OCI-LY7 (cell line): Measurements from ENCODE around the gene RPA3. TPM values are rescaled to one million over a fixed set of nuclear protein-coding genes. Genes with fewer than 3 reads are reported as not detected.

Source experiments
- BruUV-seq: library from RNA; stranded (reverse); fragments of 400-500 nt; replicated peaks from 2 replicates; lab custom pipeline; 2021; lab: Mats Ljungman, UMichigan
- CTCF ChIA-PET: fragments of 300-600 bp; sonication (Branson Sonifier 250); formaldehyde crosslinking; loops from one replicate; lab custom pipeline; 2022; ENCODE audit warnings: antibody characterized with exemption; ENCODE audit not compliant: unreplicated experiment; lab: Charles Lee
- POLR2A ChIA-PET: fragments of 300-600 bp; sonication (Branson Sonifier 250); formaldehyde crosslinking; loops from one replicate; lab custom pipeline; 2022; ENCODE audit warnings: antibody characterized with exemption; lab: Charles Lee
- DNase-seq: peaks from one replicate; pipeline ENCODE4 v3.0.0-alpha.2; 2015; ENCODE audit warnings: low spot score
- H2AFZ ChIP-seq: fragments of 200-600 bp; sonication (generic), shearing (Covaris generic); 2 replicates; pipeline ENCODE4 v1.6.1; 2014; ENCODE audit warnings: mild to moderate bottlenecking, antibody characterized with exemption, low read length, moderate library complexity
- H3K27ac ChIP-seq: fragments of 200-600 bp; sonication (generic); 2 replicates; pipeline ENCODE4 v1.5.1; 2014; ENCODE audit warnings: mixed run types, low read depth, mild to moderate bottlenecking, moderate library complexity, low read length, inconsistent platforms; ENCODE audit not compliant: poor library complexity, severe bottlenecking
- H3K36me3 ChIP-seq: fragments of 200-600 bp; sonication (generic); 2 replicates; pipeline ENCODE4 v1.6.1; 2014; ENCODE audit warnings: mild to moderate bottlenecking, antibody characterized with exemption, low read length, moderate library complexity, mixed read lengths; ENCODE audit not compliant: insufficient read depth
- H3K4me1 ChIP-seq: fragments of 200-600 bp; sonication (generic); 2 replicates; pipeline ENCODE4 v1.5.1; 2014; ENCODE audit warnings: mild to moderate bottlenecking, low read length; ENCODE audit not compliant: insufficient read depth, poor library complexity, severe bottlenecking
- H3K4me2 ChIP-seq: fragments of 200-600 bp; sonication (generic); 2 replicates; pipeline ENCODE4 v1.6.1; 2014; ENCODE audit warnings: mild to moderate bottlenecking, low read length
- H3K4me3 ChIP-seq: fragments of 200-600 bp; sonication (generic); 2 replicates; pipeline ENCODE4 v1.5.1; 2014; ENCODE audit warnings: mild to moderate bottlenecking, low read depth, low read length; ENCODE audit not compliant: poor library complexity, severe bottlenecking
- H3K79me2 ChIP-seq: fragments of 200-600 bp; sonication (generic); 2 replicates; pipeline ENCODE4 v1.6.1; 2016; ENCODE audit warnings: low read depth, mild to moderate bottlenecking, low read length, moderate library complexity, mixed read lengths; ENCODE audit not compliant: insufficient read depth
- H3K9me2 ChIP-seq: fragments of 200-600 bp; sonication (generic); 2 replicates; pipeline ENCODE4 v1.6.1; 2016; ENCODE audit warnings: mild to moderate bottlenecking, low read length, mixed read lengths; ENCODE audit not compliant: insufficient read depth
- H3K9me3 ChIP-seq: fragments of 200-600 bp; sonication (generic); 2 replicates; pipeline ENCODE4 v1.6.1; 2014; ENCODE audit warnings: mild to moderate bottlenecking, mixed run types, low read length, mixed read lengths
- H4K20me1 ChIP-seq: fragments of 200-600 bp; sonication (generic); 2 replicates; pipeline ENCODE4 v1.6.1; 2014; ENCODE audit warnings: mild to moderate bottlenecking, antibody characterized with exemption, low read length, moderate library complexity, mixed read lengths; ENCODE audit not compliant: insufficient read depth
- EZH2phosphoT487 ChIP-seq: fragments of 200-600 bp; sonication (generic); IDR thresholded peaks from 2 replicates; pipeline ENCODE4 v1.6.1; 2018; ENCODE audit warnings: low read depth, borderline replicate concordance, mild to moderate bottlenecking, mixed run types, antibody characterized with exemption, low read length, moderate library complexity, mixed read lengths
- intact Hi-C: fragments of 100-400 bp; cut with micrococcal nuclease; formaldehyde crosslinking; loops from one replicate; pipeline ENCODE4 v1.10.0; 2022; ENCODE audit not compliant: unreplicated experiment
- total RNA-seq, 2 experiments: library from RNA; depleted of rRNA in 1 of 2; stranded (reverse); fragments of >200 nt in 1 of 2; shearing (Covaris generic) in 1 of 2; gene quantifications; 2 replicates each; pipeline ENCODE4 v1.2.3, GENCODE V29; 2014 to 2022
- TF ChIP-seq, protein P1 (sequence below): fragments of 200-600 bp; sonication (generic); conservative IDR thresholded peaks from 2 replicates; pipeline ENCODE4 v1.5.1; 2014; ENCODE audit warnings: mild to moderate bottlenecking, antibody characterized with exemption, low read length, moderate library complexity, mixed read lengths

Gene RPA3
- total RNA-seq, 2 experiments from 2014 or later, result 66.3 to 111 TPM

DNA sequence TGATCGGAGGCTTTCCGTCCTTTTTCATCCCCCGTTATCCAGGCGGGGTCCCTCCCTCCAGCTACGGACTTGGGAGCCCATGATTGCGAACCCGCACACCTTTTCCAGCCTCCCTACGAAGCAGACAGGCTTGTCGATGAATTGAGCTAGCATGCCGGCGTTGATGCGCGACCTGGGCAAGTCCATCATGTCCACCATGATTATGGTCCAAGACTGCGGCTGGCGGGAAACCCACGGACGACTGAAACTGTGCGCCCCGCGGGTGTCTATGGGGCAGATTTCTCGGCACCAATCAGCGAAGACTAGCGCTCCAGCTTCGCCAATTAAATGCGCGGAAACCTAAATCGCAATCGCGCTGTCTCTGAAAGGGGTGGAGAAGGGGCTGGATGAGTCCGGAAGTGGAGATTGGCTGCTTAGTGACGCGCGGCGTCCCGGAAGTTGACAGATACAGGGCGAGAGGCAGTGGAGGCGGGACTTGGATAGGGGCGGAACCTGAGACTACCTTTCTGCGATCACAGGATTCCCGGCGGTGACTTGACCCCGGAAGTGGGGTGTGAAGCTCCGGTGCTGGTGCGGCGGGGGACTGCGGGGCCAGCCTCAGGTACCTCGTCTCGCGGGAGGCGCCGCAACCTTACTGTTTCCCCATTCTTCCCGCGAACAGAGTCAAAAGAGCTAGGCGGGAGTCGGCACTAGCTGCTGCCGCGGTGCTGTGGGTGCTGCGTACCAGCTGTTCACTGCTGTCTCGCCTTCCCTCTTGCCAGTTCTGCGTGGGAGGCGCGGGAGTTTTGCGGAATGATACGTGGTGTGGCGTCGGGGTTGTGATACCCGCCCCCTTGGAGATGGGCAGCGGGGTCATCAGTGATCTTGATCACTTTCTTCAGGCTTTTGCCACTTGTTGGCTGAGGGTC, 77.9 kb downstream of the RPA3 start, which contains the start of gene UMAD1:
Gene UMAD1 (plus strand): TSS at position 532 of the 908 bp plus-strand sequence. CDS start 32,620 bp downstream, outside the sequence.
- peaks cover 45% of the 10 kb centered on the region; the same call in 1 of the 2 replicates for H3K79me2 ChIP-seq
- CTCF ChIA-PET, result interaction anchor here (1.1 to 1.2 kb wide), 2 partner anchors 11 to 458 kb away, joined by 3 read pairs; no protein-coding TSS in a partner anchor

DNA sequence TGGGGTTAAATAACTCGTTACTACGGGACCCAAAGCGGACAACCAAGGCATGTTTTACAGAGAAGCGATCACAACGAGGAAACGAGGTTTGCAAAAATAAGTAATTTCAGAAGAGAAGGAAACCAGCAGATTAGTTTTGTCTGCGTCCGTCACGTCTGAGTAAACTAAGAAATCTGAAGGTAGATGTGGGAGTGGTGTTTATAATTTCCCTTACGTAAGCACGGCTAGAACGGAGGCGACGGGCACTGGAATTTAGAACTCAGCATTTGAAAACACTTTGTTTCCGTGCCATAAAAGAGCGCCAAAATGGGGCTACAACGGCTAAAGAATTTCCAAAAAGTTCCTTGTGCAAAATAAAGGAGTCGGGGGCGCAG, 78.6 kb downstream of the RPA3 start:
- Histone ChIP-seq H3K36me3 (peaks cover 25% of the 10 kb centered on the region), H3K4me3 (peak overlapping the region; percentile 92), H3K4me1 (peaks cover 28% of the 10 kb centered on the region), H3K79me2 (peaks cover 45% of the 10 kb centered on the region; the same call in 1 of the 2 replicates), H3K27ac (peak overlapping the region; percentile 72), H2AFZ (peak overlapping the region; percentile 92), H3K9me3 (no peaks in the 10 kb centered on the region), H3K4me2 (peak overlapping the region; percentile 76), H4K20me1 (peaks cover 3% of the 10 kb centered on the region; the same call in 1 of the 2 replicates), H3K9me2 (no peaks in the 10 kb centered on the region)
- POLR2A ChIA-PET, result interaction anchor here (0.8 to 2.9 kb wide), 7 partner anchors 23 to 458 kb away, joined by 3 to 17 read pairs (median 5); no protein-coding TSS in a partner anchor
- CTCF ChIA-PET, result interaction anchor here (1.2 kb wide), 1 partner anchor 10 kb away, joined by 3 read pairs; no protein-coding TSS in a partner anchor
- no peak for TF ChIP-seq EZH2phosphoT487
- TF ChIP-seq, protein P1, sequence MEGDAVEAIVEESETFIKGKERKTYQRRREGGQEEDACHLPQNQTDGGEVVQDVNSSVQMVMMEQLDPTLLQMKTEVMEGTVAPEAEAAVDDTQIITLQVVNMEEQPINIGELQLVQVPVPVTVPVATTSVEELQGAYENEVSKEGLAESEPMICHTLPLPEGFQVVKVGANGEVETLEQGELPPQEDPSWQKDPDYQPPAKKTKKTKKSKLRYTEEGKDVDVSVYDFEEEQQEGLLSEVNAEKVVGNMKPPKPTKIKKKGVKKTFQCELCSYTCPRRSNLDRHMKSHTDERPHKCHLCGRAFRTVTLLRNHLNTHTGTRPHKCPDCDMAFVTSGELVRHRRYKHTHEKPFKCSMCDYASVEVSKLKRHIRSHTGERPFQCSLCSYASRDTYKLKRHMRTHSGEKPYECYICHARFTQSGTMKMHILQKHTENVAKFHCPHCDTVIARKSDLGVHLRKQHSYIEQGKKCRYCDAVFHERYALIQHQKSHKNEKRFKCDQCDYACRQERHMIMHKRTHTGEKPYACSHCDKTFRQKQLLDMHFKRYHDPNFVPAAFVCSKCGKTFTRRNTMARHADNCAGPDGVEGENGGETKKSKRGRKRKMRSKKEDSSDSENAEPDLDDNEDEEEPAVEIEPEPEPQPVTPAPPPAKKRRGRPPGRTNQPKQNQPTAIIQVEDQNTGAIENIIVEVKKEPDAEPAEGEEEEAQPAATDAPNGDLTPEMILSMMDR, result no peak
- TSS peak; percentile 83 for BruUV-seq
- peak; percentile 71 for DNase-seq
- intact Hi-C loops, result loop anchor here (1.0 to 10.0 kb wide), 5 partner anchors 73 to 537 kb away; partner anchors contain the start of genes C1GALT1 and GLCCI1

More for the DNA sequence above, 77.9 kb downstream of the RPA3 start, which contains the start of gene UMAD1:
- peaks cover 21% of the 10 kb centered on the region for H3K36me3 ChIP-seq
- peak; percentile 99 for DNase-seq
- intact Hi-C loops, result loop anchor here (1.0 to 10.0 kb wide), 5 partner anchors 73 to 536 kb away; partner anchors contain the start of genes C1GALT1 and GLCCI1
- peak within 1 kb of the TSS; percentile 92 for H3K4me3 ChIP-seq
- peaks cover 28% of the 10 kb centered on the region for H3K4me1 ChIP-seq
- H3K27ac ChIP-seq, result peak within 1 kb of the TSS; percentile 72
- H4K20me1 ChIP-seq, result peaks cover 3% of the 10 kb centered on the region; the same call in 1 of the 2 replicates
- BruUV-seq, result no TSS peak
- peak within 1 kb of the TSS; percentile 77 for H3K4me2 ChIP-seq
- TF ChIP-seq, protein P1, result no peak
- no peak for TF ChIP-seq EZH2phosphoT487
- POLR2A ChIA-PET, result interaction anchor here (0.6 to 2.9 kb wide), 14 partner anchors 11 to 576 kb away, joined by 3 to 17 read pairs (median 4); no protein-coding TSS in a partner anchor
- H2AFZ ChIP-seq, result peak within 1 kb of the TSS; percentile 93
- no peaks in the 10 kb centered on the region for H3K9me2 ChIP-seq
- no peaks in the 10 kb centered on the region for H3K9me3 ChIP-seq
